Effector memory CD4-positive, alpha-beta T cell (primary cell): Measurements from ENCODE around the gene SPNS3.

Source experiments
- DNase-seq, 3 donors: peaks; one replicate each; pipeline ENCODE4 v3.0.0-alpha.2; 2020
- H3K27ac ChIP-seq: 2 replicates; pipeline ENCODE4 v1.7.0; 2013; ENCODE audit warnings: mild to moderate bottlenecking, low read length, moderate library complexity; ENCODE audit not compliant: insufficient read depth, poor library complexity, severe bottlenecking
- H3K27me3 ChIP-seq: replicated peaks from 2 replicates; pipeline ENCODE4 v1.7.0; 2013; ENCODE audit warnings: mild to moderate bottlenecking, low read length; ENCODE audit not compliant: insufficient read depth, control insufficient read depth, poor library complexity, severe bottlenecking
- H3K36me3 ChIP-seq: 2 replicates; pipeline ENCODE4 v1.7.0; 2013; ENCODE audit warnings: mild to moderate bottlenecking, low read length, moderate library complexity; ENCODE audit not compliant: control insufficient read depth, insufficient read depth
- H3K4me1 ChIP-seq: 2 replicates; pipeline ENCODE4 v1.7.0; 2013; ENCODE audit warnings: low read length, mild to moderate bottlenecking; ENCODE audit not compliant: control insufficient read depth, insufficient read depth, poor library complexity, severe bottlenecking
- H3K4me3 ChIP-seq: 2 replicates; pipeline ENCODE4 v1.7.0; 2013; ENCODE audit warnings: low read length, low read depth, mild to moderate bottlenecking; ENCODE audit not compliant: insufficient read depth, poor library complexity, severe bottlenecking
- H3K9me3 ChIP-seq: 2 replicates; pipeline ENCODE4 v1.7.0; 2013; ENCODE audit warnings: mild to moderate bottlenecking, low read length, moderate library complexity; ENCODE audit not compliant: control insufficient read depth

The SPNS3 gene

GRCh38 chr17:4535667-4536258, 102.0 kb downstream of the SPNS3 start:
- Histone ChIP-seq H3K4me3 (no peak overlapping the region), H3K9me3 (no peaks in the 10 kb centered on the region)
- DNase-seq = no peak

GRCh38 chr17:4536259-4536741, 102.6 kb downstream of the SPNS3 start:
- Histone ChIP-seq H3K9me3 (no peaks in the 10 kb centered on the region), H3K36me3 (peaks cover 30% of the 10 kb centered on the region), H3K27ac (no peak overlapping the region), H3K4me3 (no peak overlapping the region), H3K4me1 (no peaks in the 10 kb centered on the region), H3K27me3 (no peaks in the 10 kb centered on the region)
- DNase-seq = no peak

More at GRCh38 chr17:4535667-4536258, 102.0 kb downstream of the SPNS3 start:
- Histone ChIP-seq H3K27ac (no peak overlapping the region), H3K36me3 (peaks cover 24% of the 10 kb centered on the region), H3K4me1 (no peaks in the 10 kb centered on the region), H3K27me3 (no peaks in the 10 kb centered on the region)

- Histone ChIP-seq H3K27me3 (no peaks in the 10 kb centered on the region), H3K36me3 (peaks cover 36% of the 10 kb centered on the region), H3K4me1 (no peaks in the 10 kb centered on the region), H3K4me3 (no peak overlapping the region), H3K9me3 (no peaks in the 10 kb centered on the region), H3K27ac (no peak overlapping the region)
- DNase-seq = no peak
Observed at GRCh38 chr17:4536742-4537411, 103.1 kb downstream of the SPNS3 start.
